ENCODE results near the gene TRPV4. TPM values are rescaled to one million over a fixed set of nuclear protein-coding genes. Genes with fewer than 3 reads are reported as not detected.

Gene TRPV4
- total RNA-seq, 3 donors from 2014 or later (not counting 1 experiment from before 2014, with no cell fraction given), result not detected

DNA sequence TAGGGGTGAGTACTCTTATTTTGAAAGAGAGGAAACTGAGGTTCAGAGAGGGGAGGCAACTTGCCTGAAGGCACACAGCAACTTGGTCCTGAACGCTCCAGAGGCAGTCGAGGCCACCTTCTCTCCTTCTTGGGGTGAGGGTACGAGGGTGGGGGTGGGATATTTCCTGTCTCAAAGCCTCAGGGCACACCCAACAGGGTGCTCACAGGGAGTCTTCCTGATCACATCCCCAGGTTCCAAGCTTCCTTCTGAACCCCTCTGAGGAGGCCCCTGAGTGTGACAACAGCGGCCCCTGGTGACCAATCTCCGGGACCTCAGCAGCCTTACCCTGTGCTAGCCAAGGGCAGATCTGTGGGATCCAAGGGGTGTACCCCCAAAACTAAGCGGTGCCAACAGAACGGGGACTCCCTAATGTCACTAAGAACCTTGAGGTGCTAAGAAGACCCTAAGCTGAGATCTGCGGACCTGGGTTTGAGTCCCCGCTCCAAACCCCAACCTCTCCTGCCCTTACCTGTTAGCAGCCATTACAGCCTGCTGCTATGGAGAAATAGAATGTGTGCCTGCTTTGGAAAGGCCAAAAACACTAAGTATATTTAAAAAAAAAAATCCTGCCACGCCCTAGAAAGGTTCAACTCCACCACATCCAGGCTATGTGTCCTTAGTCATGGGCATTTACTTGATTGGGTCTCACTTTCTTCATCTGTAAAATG, 57.9 kb downstream of the TRPV4 start:
- Mint-ChIP-seq H3K27me3 (ENCODE audit: low read depth in 2 of 2) (peaks cover 0 to 4% of the 10 kb centered on the region in 2 donors), H3K9me3 (no peaks in the 10 kb centered on the region), H3K27ac (no peak overlapping the region), H3K4me1 (peaks cover 5 to 10% of the 10 kb centered on the region in 2 donors), H3K36me3 (no peaks in the 10 kb centered on the region), H3K4me3 (no peak overlapping the region)
- Histone ChIP-seq H3K36me3 (ENCODE audit: control insufficient read depth, insufficient read depth, low read length) (no peaks in the 10 kb centered on the region), H3K9me3 (ENCODE audit: control insufficient read depth, insufficient read depth, low read length) (no peaks in the 10 kb centered on the region), H3K4me3 (ENCODE audit: low read length) (no peak overlapping the region), H3K27me3 (ENCODE audit: control insufficient read depth, insufficient read depth, low read length) (no peaks in the 10 kb centered on the region), H3K27ac (ENCODE audit: low read length) (no peak overlapping the region), H3K4me1 (ENCODE audit: control insufficient read depth, insufficient read depth, low read length) (no peaks in the 10 kb centered on the region)
- peak; percentile 63 to 81 for DNase-seq
- intact Hi-C loops (cut with micrococcal nuclease), result loop anchor here (1.0 kb wide), 2 partner anchors 178 to 257 kb away; no protein-coding TSS in a partner anchor
- WGBS (ENCODE audit: insufficient coverage), result 13% methylated on average over 8 of the region's 10 CpGs
- TF ChIP-seq, protein P1, sequence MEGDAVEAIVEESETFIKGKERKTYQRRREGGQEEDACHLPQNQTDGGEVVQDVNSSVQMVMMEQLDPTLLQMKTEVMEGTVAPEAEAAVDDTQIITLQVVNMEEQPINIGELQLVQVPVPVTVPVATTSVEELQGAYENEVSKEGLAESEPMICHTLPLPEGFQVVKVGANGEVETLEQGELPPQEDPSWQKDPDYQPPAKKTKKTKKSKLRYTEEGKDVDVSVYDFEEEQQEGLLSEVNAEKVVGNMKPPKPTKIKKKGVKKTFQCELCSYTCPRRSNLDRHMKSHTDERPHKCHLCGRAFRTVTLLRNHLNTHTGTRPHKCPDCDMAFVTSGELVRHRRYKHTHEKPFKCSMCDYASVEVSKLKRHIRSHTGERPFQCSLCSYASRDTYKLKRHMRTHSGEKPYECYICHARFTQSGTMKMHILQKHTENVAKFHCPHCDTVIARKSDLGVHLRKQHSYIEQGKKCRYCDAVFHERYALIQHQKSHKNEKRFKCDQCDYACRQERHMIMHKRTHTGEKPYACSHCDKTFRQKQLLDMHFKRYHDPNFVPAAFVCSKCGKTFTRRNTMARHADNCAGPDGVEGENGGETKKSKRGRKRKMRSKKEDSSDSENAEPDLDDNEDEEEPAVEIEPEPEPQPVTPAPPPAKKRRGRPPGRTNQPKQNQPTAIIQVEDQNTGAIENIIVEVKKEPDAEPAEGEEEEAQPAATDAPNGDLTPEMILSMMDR (IDR thresholded peaks at IDR 0.05), result peak; percentile 86
- ATAC-seq, result peak; percentile 74 to 91 (median 86)

DNA sequence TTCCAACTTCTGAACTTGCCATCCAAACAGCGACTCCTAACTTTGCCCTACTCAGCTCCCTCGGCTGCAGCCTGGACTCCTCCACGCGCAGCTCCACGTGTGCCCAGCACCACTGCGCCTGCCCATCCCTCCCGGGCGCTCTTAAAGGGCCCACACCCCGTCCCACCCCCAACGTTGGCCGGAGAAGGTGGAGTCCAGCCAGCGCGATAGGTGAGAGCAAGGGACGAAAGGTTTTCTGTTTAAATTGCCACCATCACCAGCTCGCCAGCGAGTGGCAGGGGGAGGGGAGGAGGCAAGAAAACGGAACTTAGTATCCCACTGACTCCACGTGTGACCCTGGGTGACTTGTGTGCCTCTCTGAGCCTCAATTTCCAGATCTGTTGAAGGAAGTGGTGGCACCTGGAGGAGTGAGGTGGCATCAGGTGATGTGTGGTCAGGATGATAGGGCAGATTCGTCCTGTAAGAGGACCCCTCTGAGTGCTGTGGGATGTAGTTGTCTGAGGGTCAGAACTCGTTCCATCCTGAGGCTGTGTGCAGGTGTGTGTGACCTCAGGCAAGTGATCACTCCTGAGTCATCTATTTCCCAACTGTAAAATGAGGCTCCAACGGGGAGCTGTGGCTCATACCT, 59.7 kb downstream of the TRPV4 start:
- Mint-ChIP-seq H3K4me3 (no peak overlapping the region), H3K4me1 (peaks cover 5 to 10% of the 10 kb centered on the region in 2 donors), H3K9me3 (no peaks in the 10 kb centered on the region), H3K36me3 (no peaks in the 10 kb centered on the region), H3K27ac (no peak overlapping the region), H3K27me3 (ENCODE audit: low read depth in 2 of 2) (peaks cover 0 to 4% of the 10 kb centered on the region in 2 donors)
- intact Hi-C loops (cut with micrococcal nuclease), result no loop called here
- 35% methylated on average over 21 of the region's 21 CpGs for WGBS (ENCODE audit: insufficient coverage)
- no peak for ATAC-seq
- no peak overlapping the region for H3K27ac ChIP-seq (ENCODE audit: low read length)
- TF ChIP-seq, protein P1 (IDR thresholded peaks at IDR 0.05), result no peak
- no peaks in the 10 kb centered on the region for H3K4me1 ChIP-seq (ENCODE audit: control insufficient read depth, insufficient read depth, low read length)
- no peaks in the 10 kb centered on the region for H3K36me3 ChIP-seq (ENCODE audit: control insufficient read depth, insufficient read depth, low read length)
- DNase-seq, result no peak
- H3K27me3 ChIP-seq (ENCODE audit: control insufficient read depth, insufficient read depth, low read length), result no peaks in the 10 kb centered on the region
- no peak overlapping the region for H3K4me3 ChIP-seq (ENCODE audit: low read length)
- no peaks in the 10 kb centered on the region for H3K9me3 ChIP-seq (ENCODE audit: control insufficient read depth, insufficient read depth, low read length)

DNA sequence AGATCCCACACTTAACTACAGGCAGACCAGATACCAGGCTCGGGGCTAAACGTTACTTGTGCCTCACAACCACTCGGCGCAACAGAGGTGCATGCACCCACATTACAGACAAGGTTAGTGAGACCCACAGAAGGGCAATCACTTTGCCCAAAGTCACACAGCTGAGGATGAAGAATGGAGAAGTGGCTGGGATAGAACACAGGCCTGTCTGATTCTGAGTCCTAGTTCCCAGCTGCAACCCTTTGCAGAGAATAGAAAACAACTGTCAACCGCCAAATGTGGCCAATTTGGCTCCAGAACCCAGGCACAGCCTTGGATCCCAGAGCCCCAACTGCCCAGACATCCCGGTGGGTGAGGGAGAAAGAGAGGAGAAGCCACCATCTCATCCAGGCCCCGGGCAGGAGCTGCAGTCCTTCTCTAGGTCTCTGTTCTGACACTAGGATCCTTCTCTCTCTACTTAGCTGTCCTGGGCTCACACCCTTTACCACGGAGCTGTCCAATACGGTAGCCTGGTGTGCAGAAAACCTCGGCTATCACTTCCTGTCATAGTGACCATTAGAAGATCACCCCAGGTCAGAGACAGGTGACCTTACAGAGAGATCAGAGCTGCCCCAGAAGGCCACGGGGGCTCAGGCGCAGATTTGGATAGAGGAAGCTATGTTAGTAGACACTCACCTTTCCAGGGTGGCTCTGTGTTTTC, 60.4 kb downstream of the TRPV4 start:
- peaks cover 0 to 4% of the 10 kb centered on the region in 2 donors for H3K27me3 Mint-ChIP-seq (ENCODE audit: low read depth in 2 of 2)
- intact Hi-C loops (cut with micrococcal nuclease), result no loop called here

More for the DNA sequence above, 60.4 kb downstream of the TRPV4 start:
- TF ChIP-seq, protein P1 (IDR thresholded peaks at IDR 0.05), result no peak
- no peaks in the 10 kb centered on the region for H3K36me3 ChIP-seq (ENCODE audit: control insufficient read depth, insufficient read depth, low read length)
- Mint-ChIP-seq H3K4me1 (peaks cover 5 to 10% of the 10 kb centered on the region in 2 donors), H3K9me3 (no peaks in the 10 kb centered on the region), H3K4me3 (no peak overlapping the region), H3K36me3 (no peaks in the 10 kb centered on the region), H3K27ac (no peak overlapping the region)
- no peaks in the 10 kb centered on the region for H3K9me3 ChIP-seq (ENCODE audit: control insufficient read depth, insufficient read depth, low read length)
- WGBS (ENCODE audit: insufficient coverage), result 69% methylated on average over 12 of the region's 12 CpGs
- no peaks in the 10 kb centered on the region for H3K27me3 ChIP-seq (ENCODE audit: control insufficient read depth, insufficient read depth, low read length)
- no peak overlapping the region for H3K4me3 ChIP-seq (ENCODE audit: low read length)
- no peaks in the 10 kb centered on the region for H3K4me1 ChIP-seq (ENCODE audit: control insufficient read depth, insufficient read depth, low read length)
- ATAC-seq (no peak), DNase-seq (no peak)
- H3K27ac ChIP-seq (ENCODE audit: low read length), result no peak overlapping the region
